HG03558 (cell line): Measurements from ENCODE around the gene CLASP1.
A peak's percentile ranks its signal among the peaks of the same experiment; 100 is the strongest.
"Not testable (repeated sequence)": the region's sequence is repeated elsewhere in the genome, so short reads cannot be mapped to it uniquely, and the experiment has no call there.

Source experiments
- ATAC-seq: cut with Tn5 transposase; IDR thresholded peaks from one replicate; pipeline ENCODE4 v1.9.1; 2021; ENCODE audit warnings: moderate number of reproducible peaks; ENCODE audit not compliant: unreplicated experiment; ENCODE audit errors: extremely low read depth

The CLASP1 gene

DNA sequence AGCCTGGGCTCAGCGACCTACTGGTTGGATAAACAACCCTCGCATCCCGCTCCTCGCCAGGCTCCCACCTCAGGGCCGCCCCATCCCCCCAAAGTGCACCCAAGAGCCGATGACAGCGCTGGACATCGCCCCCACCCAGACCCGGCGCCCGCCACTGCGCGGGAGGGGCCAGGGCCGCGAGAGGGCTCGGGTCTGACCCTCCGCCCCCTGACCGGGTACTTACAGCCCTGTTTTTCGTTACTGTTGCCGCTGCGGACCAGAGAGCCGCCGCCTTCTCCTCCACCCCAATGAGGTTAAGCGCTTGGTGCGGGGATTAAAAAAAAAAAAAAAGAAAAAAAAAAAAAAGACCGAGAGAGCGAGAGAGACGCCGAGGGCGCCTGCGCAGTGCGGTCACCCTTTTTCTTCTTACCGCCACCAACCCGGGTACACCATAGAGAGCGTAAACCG, at the start of gene CLASP1:
TSS of gene CLASP1 (minus strand) at position 314 of the 447 bp plus-strand sequence. CDS start 43,567 bp downstream, outside the sequence.
- ATAC-seq, result peak; percentile 20

DNA sequence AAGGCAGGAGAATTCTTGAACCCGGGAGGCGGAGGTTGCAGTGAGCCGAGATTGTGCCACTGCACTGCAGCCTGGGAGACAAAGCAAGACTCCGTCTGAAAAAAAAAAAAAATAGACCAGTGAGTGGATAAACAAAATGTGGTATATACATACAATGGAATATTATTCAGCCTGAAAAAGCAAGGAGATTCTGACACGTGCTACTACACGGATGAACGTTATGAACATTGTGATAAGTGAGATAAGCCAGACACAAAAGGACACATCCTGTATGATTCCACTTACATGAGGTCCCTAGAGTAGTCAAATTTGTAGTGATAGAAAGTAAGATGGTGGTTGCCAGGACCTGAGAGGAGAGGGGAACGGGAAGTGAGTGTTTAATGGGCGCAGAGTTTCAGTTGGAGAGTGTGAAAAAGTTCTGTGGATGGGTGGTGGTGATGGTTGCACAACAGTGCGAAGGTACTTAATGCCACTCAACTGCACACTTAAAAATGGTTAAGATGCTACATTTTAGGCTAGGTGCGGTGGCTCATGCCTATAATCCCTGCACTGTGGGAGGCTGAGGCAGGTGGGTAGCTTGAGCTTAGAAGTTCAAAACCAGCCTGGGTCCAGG, 49.2 kb upstream of the CLASP1 start:
- no peak for ATAC-seq

DNA sequence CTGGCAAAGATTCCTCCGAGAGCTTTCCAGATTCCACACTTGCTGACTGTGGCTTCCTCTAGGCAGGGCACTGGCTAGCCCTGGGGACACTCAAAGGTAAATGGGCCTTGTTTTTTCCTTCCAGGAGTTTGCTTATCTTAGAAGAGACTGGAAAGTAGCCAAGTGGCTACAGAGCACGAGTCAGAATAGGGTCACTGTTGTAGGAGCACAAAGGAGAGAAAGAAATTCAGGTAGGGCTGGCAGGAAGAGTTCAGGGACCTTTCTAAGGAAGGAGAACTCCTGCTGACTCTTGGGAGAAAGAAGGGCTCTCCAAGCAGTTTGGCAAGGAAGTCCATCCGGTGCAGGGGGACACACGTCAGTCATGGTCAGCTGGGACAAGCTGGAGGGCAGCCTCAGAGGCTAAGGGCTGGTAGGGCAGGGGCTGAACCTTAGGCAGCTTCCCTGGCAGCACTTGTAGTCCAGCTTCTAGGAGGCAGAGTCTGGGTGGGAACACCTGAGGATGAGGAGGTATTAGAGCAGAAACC, 47.9 kb upstream of the CLASP1 start:
- no peak for ATAC-seq

DNA sequence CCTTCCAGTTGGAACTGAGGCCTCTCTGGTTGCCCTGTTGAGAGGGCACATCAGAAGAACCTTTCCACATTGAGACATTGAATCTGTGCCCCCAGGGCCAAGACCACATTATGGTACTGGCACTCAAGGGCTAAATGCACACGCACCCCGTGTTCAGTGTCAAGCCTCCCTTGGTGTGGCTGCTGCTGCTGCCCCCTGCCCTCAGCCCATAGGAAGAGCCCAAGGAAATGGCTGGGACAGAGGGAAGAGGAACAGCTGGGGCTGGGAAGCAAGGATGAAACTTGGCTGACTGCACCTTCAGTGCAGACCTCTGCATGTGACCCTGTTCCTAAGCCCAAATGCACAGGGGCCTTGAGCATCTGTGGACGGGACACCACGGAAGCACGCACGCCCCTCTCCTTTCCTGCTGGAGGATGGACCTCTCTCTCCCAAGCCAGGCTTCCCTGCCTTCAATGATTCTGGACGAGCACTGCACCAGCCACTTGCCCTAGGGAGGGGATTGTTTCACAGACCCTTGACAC, 47.2 kb upstream of the CLASP1 start:
- no peak for ATAC-seq

DNA sequence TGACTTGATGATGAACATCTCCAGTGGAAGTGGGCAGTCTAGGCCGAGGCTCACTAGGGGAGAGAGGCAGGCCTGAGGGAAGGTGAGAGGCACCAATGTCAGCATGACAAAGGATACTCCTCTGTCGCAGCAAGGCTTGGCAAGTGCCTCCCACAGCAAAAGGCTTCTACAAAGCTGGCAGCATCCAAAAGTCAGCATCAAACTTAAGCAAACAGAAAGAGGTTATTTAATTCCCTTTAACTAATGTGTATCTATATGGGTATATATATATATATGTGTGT, 45.8 kb upstream of the CLASP1 start:
- no peak for ATAC-seq

DNA sequence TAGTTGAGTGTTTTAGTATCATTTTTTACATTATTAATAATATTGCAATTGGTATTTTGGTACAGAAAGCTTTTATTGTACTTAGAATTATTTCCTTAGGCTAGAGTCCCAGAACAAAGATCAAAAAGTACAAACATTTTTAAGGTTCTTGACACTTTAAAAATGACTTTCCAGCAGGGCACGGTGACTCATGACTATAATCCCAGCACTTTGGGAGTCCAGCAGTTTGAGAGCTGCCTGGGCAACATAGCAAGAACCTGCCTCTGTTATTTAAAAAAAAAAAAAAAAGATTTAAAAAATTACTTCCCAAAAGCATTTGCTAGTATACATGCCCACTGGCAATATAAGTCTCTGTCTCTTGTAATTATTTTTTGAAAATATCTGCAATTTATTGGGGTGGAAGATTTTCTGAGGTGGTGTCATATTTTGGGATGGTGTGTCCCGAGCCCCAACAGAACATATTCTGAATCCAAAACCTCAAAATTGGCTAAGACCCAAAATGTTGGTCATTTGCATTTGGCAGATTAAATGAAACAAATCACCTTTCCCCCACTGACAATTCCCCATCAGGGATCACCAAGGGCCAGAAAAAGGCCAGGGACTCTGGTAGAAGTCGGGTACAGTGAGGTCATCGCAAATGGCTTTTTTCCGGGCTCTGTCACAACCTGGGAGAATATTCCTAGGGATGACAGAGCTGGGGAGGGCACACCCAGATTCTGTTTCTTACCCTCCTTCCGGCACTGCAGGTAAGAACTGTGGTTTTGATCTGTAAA, 45.3 kb upstream of the CLASP1 start:
- no peak for ATAC-seq

DNA sequence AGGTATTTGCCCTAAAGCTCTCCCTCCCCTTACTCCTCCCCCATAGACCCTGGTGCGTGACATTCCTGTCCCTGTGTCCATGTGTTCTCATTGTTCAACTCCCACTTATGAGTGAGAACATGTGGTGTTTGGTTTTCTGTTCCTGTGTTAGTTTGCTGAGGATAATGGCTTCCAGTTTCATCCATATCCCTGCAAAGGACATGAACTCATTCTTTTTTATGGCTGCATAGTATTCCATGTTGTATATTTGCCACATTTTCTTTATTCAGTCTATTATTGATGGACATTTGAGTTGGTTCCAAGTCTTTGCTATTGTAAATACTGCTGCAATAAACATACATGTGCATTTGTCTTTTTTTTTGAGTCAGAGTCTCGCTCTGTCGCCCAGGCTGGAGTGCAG, 41.3 kb upstream of the CLASP1 start:
- ATAC-seq, result not testable (repeated sequence)

DNA sequence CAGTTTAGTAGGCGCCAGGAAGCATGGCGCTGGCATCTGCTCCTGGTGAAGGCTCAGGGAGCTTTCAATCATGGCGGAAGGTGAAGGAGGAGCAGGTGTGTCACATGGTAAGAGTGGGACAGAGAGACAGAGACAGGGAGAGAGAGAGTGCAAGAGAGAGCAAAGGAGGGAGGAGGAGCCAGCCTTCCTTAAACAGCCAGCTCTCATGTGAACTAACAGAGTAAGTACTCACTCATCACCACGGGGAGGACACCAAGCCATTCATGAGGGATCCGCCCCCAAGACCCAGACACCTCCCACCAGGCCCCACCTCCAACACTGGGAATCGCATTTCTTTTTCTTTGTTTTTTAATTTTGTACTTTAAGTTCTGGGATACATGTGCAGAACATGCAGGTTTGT, 40.8 kb upstream of the CLASP1 start:
- no peak for ATAC-seq

DNA sequence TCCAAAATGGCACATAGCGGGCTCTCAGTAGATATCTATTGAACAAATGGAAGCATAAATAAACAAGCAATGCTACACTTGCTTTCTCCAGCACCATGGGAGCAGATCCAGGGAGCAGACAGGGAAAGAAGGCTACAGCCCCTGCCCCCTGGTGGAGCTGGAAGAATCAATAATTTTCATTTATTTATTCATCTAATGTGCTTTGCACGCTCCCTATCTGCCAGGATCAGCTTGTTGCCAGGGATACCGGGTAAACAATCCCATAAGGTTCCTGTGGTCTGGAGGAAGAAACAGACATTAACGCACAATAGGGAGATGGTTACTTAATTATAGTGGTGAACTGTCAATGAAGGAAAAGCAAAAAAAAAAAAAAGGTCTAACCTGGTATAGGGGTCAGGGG, 40.1 kb upstream of the CLASP1 start:
- ATAC-seq, result no peak

DNA sequence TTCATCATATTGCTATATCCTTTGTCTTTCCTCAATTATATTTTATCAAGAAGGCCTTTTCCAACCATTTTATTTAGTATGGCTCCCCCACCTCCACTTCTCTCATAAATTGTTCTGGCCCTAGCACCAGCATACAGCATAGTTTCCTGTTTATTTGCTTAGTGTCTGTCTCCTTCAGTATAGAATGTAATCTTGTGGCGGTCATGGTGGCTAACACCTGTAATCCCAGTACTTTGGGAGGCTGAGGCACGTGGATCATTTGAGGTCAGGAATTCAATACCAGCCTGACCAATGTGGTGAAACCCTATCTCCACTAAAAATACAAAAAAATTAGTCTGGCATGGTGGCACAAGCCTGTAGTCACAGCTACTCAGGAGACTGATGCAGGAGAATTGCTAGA, 39.6 kb upstream of the CLASP1 start:
- ATAC-seq, result no peak

DNA sequence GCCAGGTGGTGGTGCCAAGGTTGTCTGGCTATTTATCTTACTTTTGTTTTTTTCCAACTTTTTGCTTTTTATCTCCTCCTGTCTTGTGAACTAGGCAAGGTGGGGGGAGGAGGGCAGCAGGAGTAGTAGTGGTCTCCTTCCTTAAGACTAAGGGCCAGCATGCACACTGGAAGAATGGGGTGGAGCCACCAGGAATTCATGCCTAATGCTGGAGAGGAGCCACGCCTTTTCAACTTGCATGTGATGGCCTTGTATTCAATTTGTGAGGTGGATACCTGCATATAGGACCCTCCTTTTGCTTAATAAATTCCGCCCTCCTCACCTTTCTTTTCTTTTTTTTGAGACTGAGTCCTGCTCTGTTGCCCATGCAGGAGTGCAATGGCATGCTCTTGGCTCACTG, 37.6 kb upstream of the CLASP1 start:
- no peak for ATAC-seq

DNA sequence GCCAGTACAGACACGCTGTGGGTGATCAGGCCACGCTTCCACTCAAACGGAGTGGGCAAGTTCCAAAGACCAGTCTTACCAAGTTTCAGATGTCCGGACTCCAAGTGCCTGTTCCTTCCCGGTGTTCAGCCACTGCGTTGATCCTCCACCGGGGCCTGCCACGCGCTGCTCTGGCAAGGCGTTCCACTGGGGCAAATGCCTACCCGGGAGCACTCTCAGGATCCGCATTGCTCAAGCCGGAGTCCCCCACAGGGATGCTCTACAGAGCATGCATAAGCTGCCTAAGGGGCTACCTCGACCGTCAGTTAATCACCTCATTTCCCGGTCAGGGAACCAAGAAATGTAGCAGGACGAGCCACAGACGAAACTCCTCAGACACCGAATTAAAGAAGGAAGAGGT, 37.0 kb upstream of the CLASP1 start:
- no peak for ATAC-seq

DNA sequence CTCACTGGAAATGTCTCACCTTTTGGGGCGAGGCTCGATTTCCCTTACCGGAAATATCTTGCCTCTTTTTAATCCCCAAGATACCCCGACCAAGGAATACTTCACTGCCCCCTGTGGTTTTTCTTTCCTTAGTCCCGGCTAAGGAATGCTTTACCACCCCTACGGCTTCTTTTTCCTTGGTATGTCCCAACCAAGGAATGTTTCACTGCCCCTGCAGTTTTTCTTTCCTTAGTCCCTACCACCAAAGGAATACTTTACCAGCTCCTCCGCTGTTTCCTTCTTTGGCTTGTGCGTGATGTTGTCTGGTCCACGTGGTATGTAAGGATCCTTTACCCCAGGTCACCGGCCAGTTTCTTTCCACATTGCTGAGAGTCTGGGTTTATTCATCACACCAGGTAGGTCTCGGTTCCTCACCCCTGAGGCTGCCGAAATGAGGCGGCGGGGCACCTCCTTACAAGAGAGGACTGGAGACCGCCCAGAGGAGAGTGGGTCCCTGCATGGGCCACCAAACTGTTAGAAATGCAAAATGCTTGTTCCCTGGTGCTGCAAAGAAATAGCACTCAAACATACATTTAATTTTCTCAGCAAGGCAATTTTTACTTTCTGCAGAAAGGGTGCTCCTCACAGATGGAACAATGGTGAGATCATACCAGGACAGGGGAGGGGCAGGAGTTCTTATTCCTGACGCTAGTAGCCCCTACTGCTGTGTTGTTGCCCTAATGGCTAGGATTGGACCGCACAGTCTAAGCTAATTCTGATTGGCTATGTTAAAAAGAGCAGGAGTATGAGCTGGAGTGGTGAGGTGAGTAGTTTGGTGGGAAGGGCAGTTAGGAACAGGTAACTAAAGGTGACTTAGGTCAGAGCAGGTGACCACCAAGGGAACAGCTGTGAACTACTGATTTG, 33.4 kb upstream of the CLASP1 start:
- no peak for ATAC-seq

DNA sequence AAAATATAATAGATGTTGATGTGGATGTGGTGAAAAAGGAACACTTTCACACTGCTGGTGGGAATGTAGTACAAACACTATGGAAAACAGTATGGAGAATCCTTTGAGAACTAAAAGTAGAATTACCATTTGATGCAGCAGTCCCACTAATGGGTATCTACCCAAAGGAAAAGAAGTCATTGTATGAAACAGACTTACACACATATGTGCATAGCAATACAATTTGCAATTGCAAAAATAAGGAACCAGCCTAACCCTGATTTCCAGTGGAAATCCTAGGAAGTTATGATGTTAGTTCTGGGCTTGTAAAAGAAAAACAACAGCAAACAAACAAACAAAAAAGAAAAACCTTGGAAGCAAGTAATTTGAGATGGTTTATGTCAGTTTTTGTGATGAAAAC, 28.6 kb upstream of the CLASP1 start:
- no peak for ATAC-seq

DNA sequence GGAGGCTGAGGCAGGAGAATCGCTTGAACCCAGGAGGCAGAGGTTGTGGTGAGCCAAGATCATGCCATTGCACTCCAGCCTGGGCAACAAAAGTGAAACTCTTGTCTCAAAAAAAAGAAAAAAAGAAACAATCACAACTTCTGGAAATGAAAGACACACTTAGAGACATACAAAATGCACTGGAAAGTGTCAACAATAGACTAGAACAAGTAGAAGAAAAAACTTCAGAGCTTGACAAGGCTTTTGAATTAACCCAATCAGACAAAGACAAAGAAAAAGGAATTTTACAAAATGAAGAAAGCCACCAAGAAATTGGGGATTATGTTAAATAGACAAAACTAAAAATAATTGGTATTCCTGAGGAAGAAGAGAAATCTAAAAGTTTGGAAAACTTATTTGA, 22.4 kb upstream of the CLASP1 start:
- not testable (repeated sequence) for ATAC-seq

DNA sequence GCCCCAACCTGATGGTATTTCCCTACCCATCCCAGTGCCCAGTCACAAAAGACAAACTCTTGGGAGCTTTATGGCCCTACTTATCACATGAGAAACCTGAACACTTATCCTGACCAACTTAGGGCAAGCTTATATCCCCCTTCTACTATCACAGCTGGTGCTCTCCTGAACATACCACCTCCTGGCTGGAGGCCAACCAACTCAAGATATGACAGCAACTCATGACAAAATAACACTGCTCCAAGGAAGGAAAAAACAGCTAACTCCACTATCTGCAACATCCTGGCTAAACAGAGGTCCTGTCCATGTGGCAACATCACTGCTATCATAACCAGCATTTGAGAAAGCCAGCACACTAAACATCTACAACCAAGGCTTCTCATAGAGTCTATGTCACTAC, 20.9 kb upstream of the CLASP1 start:
- no peak for ATAC-seq

DNA sequence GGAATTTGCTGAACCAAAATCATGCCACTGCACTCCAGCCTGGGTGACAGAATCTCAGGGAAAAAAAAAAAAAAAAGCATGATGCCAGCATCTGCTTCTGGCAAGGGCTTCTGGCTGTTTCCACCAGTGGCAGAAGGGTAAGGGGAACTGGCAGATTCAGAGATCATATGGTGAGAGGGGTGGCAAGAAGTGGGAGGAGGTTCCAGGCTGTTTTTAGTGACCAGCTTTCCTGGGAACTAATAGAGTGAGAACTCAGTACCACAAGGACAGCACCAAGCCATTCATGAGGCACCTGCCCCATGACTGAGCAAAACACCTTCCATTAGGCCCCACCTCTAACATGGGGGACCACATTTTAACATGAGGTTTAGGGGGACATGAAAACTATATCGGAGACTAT, 18.4 kb upstream of the CLASP1 start:
- ATAC-seq, result no peak

DNA sequence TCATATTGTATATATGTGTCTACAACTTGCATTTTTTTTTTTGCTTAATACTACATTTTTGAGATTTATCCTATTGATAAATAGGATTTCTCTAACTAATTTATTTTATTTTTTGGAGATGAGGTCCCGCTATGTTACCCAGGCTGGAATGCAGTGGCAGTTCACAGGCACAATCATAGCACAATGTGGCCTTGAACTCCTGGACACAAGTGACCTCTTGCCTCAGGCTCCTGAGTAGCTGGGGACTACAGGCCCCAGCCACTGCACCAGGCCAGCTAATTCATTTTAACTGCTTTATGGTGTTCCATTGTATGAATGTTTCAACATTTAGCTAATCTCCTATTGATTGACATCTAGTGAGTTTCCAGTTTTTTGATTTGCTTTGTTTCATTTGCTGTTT, 16.8 kb upstream of the CLASP1 start:
- ATAC-seq, result no peak

DNA sequence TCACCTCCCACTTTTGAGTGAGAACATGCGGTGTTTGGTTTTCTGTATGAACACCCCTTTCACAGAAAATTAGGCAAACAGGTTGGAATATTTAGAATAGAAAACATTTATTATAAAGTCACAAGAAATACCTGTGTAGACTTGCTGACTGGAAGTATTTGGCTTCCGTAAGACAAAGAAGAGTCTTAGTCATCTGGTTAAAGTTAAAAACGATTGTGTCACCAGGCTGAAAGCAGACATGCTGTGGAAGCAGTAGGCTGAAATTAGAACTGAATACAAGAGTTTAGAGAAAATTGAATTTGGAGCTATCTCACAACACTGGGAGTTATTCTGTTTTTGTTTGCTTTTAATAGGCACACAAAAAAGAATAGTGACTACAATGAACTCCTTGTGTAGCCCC, 16.2 kb upstream of the CLASP1 start:
- ATAC-seq, result no peak

DNA sequence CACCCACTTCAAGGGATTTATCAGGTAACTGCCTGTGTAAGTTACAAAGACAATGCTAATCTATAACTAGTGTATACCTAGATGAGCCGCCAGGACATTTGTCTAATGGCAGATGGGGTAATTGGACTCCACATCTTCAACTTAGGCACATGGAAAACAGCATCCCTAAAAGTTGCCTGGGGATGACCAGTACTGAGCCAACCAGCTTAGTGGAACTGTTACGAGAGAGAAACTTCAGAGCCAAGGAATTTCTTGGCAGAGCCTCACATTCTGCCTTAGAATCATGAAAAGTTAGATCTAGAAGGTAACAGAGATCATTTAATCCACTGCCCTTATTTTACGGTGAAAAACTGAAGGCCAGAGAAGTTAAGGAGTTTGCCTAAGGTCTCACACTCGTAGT, 15.5 kb upstream of the CLASP1 start:
- no peak for ATAC-seq

DNA sequence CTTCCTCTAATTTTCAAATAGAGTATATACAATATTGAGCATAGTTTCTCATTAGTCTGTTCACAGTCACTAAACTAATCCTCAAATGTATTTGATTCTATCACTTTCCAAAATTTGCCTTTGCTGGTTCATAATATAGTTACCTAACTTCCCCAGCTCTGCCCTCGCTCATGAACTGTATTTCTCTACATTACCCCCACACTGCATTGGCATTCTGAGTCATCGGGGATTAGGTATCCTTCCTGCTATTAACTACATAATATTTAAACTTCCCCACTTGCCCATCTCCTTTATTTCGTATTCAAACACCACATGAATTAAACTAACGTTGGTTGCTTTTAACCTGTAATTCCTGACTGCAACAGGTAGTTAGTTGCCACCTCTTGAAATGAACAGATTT, 14.8 kb upstream of the CLASP1 start:
- ATAC-seq, result no peak
